Measurements from ENCODE around the gene CTRL.
"Not testable (repeated sequence)": the region's sequence is repeated elsewhere in the genome, so short reads cannot be mapped to it uniquely, and the experiment has no call there.

The CTRL gene

DNA sequence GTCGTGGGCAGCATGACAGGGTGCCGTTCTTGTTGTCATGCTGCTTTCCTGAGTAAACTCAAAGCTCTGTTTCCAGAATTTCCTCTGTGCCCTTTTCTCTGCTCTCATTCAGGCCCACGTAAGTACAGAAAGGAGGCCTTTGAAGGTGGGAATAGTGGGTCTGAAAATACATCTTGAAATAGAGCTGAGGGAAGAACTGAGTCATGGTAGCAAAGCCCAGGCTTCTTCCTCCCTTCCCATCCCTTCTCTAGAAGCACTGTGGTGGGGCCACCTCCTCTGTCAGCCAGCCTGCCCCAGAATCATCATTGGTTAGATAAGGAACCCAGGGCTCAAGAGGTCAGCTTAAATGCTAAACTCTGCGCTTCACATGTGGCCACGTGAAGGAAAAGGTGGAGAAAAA is 9.4 kb downstream of the CTRL start:
- H3K9me3 ChIP-seq: no peaks in the 10 kb centered on the region
- TF ChIP-seq, protein P1, sequence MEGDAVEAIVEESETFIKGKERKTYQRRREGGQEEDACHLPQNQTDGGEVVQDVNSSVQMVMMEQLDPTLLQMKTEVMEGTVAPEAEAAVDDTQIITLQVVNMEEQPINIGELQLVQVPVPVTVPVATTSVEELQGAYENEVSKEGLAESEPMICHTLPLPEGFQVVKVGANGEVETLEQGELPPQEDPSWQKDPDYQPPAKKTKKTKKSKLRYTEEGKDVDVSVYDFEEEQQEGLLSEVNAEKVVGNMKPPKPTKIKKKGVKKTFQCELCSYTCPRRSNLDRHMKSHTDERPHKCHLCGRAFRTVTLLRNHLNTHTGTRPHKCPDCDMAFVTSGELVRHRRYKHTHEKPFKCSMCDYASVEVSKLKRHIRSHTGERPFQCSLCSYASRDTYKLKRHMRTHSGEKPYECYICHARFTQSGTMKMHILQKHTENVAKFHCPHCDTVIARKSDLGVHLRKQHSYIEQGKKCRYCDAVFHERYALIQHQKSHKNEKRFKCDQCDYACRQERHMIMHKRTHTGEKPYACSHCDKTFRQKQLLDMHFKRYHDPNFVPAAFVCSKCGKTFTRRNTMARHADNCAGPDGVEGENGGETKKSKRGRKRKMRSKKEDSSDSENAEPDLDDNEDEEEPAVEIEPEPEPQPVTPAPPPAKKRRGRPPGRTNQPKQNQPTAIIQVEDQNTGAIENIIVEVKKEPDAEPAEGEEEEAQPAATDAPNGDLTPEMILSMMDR (IDR thresholded peaks at IDR 0.05; ENCODE audit: low read depth, low read length): no peak
- no peak overlapping the region for H3K4me3 ChIP-seq (ENCODE audit: low read depth, low read length)
- no peak for DNase-seq
- H3K36me3 ChIP-seq: no peaks in the 10 kb centered on the region; the same call in 1 of the 2 replicates
- H3K27me3 ChIP-seq: no peaks in the 10 kb centered on the region
- H3K4me1 ChIP-seq: peaks cover 25% of the 10 kb centered on the region

DNA sequence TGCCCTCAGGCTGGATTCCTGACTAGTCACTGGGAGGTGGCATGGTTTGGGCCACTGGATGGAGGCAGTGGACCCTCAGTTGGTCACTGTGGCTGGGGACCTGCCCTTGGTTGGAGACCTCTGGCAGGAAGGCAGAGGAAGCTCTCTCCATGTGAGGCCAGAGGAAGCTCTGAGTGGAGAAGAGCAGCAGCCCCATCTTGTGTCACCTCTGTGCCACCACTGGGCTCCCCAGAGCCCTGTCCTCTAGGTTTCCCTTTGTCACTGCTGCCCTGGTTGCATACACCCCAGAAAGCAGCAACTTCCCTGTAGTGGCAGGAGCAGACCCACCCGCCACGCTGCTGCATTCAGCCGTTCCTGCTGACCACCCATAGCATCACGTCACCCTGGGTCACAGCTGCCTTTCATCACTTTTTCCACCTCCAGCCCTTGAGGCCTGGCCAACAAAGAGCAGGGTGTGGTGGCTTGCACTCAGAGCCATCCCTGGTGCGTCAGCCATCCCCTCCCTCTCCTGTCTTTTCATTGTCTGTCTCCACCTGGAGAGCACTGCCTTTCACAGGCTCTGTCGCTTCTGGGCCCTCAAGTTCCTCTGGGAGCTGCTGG is 11.9 kb downstream of the CTRL start:
- no peak for DNase-seq
- peaks cover 26% of the 10 kb centered on the region for H3K4me1 ChIP-seq
- no peaks in the 10 kb centered on the region for H3K36me3 ChIP-seq
- H3K9me3 ChIP-seq: no peaks in the 10 kb centered on the region
- TF ChIP-seq, protein P1 (IDR thresholded peaks at IDR 0.05; ENCODE audit: low read depth, low read length): peak; percentile 48
- no peak overlapping the region for H3K4me3 ChIP-seq (ENCODE audit: low read depth, low read length)
- H3K27me3 ChIP-seq: no peaks in the 10 kb centered on the region

DNA sequence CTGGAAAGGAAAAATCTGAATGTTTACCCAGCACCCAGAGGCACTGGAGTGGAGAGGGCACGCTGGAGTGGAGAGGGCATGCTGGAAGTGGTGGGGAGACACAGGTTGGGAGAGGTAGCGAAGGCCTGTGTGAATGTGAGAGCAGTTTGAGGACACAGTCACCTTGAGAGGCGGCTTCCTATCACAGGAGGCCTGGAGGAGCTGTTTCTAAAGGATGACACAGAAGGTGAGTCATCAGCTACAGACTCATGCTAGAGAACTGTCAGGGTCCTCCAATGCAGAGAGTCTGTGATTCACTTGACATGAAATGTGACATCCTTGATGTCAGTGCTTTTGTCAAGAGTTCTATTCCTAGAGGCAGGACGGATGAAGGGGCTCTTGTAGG is 13.8 kb downstream of the CTRL start:
- H3K4me3 ChIP-seq (ENCODE audit: low read depth, low read length): no peak overlapping the region
- H3K27me3 ChIP-seq: no peaks in the 10 kb centered on the region
- no peaks in the 10 kb centered on the region for H3K36me3 ChIP-seq
- TF ChIP-seq, protein P1 (IDR thresholded peaks at IDR 0.05; ENCODE audit: low read depth, low read length): no peak
- no peak for DNase-seq
- no peaks in the 10 kb centered on the region for H3K9me3 ChIP-seq
- H3K4me1 ChIP-seq: peaks cover 28% of the 10 kb centered on the region

DNA sequence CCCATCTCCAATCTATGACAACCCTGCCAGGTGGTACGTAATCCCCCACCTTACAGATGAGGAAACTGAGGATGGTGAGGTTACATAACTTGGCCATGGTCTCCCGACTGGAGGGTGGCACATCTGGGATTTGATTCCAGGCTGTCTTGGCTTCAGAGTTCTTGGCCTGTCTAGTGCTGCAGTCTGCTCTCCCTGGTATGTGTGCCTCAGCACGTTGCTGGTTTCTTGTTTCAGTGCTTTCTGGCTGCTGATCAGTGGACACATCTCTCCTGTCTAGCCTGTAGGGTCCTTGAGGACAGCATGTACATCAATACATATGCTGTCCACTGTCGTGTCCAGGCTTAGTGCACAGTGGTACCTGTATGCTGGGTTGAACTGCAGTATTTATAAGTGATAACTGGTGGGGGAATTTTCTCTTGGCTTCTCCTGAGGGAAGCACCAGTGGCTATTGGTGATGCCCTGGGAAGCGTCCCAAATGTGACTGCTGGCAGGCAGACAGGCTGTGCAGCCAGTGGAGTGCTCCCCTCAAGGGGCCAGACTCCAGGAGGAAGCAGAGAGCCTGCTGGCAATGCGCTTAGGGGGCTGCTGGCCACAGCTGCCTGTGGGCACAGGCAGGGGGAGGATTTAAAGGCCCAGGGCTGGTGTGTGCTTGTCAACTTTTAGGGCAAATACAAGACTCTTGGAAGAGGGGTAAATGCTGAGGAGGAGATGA is 14.4 kb downstream of the CTRL start:
- Histone ChIP-seq H3K4me1 (peaks cover 28% of the 10 kb centered on the region), H3K27me3 (no peaks in the 10 kb centered on the region), H3K36me3 (no peaks in the 10 kb centered on the region), H3K9me3 (no peaks in the 10 kb centered on the region), H3K4me3 (ENCODE audit: low read depth, low read length) (no peak overlapping the region)
- TF ChIP-seq, protein P1 (IDR thresholded peaks at IDR 0.05; ENCODE audit: low read depth, low read length): no peak
- peak; percentile 61 for DNase-seq

DNA sequence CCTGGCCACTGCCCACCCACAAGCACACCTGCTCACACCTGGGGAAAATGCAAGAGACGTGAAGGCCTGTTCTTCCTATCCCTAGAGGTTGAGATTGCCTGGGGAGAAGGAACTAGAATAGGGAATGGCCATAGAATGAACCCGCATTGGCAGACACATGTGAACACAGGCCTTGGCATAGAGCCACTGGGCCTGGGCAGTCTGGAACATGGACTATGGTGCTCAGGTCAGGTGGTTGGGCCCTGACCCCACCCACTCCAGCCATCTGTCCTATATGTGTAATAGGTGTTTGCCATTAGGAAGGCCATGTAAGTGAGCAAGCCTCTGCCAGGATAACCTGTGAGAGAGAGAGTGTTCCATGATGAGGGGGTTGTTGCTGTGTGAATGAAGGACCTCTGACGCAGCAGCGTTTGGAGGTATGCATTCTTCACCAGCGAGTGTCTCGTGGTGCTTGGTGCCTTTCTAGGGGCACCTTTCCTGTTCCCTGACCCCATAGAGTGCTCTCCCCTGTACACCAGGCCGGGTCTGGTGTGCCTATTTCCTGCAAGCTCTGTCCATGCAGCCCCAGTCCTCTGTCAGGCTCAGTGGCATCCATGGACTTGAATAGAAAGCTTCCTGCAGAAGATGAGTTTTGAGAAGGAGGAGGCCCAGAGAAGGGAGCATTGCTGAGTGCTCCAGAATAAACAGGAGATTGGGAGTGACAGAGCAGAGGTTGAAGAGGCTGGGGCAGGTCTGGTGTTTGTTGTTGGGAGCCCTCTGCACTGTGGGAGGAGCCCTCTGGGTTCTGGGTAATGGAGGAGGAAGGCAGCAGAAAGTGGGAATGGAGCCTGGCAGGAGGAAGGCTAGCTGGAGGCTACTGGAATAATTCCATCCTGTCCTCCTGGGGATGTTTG is 15.6 kb downstream of the CTRL start:
- H3K36me3 ChIP-seq: no peaks in the 10 kb centered on the region
- TF ChIP-seq, protein P1 (IDR thresholded peaks at IDR 0.05; ENCODE audit: low read depth, low read length): no peak
- H3K4me1 ChIP-seq: peaks cover 28% of the 10 kb centered on the region
- no peak for DNase-seq
- no peaks in the 10 kb centered on the region for H3K9me3 ChIP-seq
- no peaks in the 10 kb centered on the region for H3K27me3 ChIP-seq
- no peak overlapping the region for H3K4me3 ChIP-seq (ENCODE audit: low read depth, low read length)

DNA sequence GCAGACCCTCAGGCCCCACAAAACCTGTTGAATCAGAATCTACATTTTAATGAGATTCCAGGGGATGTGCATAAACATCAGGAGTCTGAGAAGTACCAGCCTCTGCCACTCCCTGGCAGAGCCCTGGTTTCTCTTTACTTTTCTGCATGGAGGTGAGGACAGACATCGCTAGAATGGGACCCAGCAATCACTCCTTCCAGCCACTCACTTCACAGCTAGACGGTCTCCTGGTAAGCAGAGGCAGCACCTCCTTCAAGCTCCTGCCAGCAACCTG is 16.2 kb downstream of the CTRL start:
- not testable (repeated sequence) for H3K27me3 ChIP-seq; H3K9me3 ChIP-seq; H3K36me3 ChIP-seq; DNase-seq; H3K4me3 ChIP-seq (ENCODE audit: low read depth, low read length)
- peaks cover 28% of the 10 kb centered on the region for H3K4me1 ChIP-seq
